HG03095 (cell line): ENCODE data around the gene BEST4.
"Not testable (repeated sequence)": the region's sequence is repeated elsewhere in the genome, so short reads cannot be mapped to it uniquely, and the experiment has no call there.

Experiments
- ATAC-seq: cut with Tn5 transposase; IDR thresholded peaks from one replicate; pipeline ENCODE4 v1.9.1; 2021; ENCODE audit warnings: moderate library complexity; ENCODE audit not compliant: unreplicated experiment

The BEST4 gene

DNA sequence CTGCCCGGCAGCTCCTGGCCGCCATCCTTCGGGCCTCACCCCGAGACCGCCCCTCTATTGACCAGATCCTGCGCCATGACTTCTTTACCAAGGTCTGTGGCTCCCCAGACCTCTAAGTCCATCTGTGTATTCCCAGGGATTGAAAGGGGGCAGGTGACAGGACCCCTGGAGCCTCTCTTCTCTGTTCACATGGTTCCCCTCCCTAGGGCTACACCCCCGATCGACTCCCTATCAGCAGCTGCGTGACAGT, 15.0 kb upstream of the BEST4 start:
- ATAC-seq = no peak

DNA sequence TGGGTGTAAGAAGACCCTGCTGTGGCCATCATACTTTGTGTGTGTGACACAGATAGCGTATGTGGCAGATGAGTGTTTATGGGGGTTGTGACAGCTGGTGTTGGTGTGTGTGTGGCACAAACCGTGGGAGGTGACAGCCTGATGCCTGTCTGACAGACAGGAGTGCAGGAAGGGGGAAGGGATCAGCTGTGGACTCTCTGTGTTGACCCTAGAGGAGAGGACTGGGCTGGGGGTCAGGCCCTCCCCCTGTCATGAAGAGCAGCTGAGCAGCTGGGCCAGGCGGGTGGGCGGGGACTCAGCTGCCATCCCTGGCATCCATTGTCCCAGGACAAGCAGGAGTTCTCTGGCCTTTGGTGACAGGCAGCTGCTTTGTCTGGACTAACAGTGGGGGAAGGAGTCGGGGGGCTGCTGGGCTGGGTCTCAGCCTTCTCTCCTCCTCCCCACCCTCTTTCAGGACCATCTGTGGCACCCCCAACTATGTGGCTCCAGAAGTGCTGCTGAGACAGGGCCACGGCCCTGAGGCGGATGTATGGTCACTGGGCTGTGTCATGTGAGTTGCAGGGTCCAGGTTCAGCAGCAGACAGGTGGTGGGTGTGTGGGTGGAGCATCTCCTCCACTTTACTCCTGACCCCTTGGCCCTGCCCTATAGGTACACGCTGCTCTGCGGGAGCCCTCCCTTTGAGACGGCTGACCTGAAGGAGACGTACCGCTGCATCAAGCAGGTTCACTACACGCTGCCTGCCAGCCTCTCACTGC, 14.5 kb upstream of the BEST4 start:
- ATAC-seq = no peak

DNA sequence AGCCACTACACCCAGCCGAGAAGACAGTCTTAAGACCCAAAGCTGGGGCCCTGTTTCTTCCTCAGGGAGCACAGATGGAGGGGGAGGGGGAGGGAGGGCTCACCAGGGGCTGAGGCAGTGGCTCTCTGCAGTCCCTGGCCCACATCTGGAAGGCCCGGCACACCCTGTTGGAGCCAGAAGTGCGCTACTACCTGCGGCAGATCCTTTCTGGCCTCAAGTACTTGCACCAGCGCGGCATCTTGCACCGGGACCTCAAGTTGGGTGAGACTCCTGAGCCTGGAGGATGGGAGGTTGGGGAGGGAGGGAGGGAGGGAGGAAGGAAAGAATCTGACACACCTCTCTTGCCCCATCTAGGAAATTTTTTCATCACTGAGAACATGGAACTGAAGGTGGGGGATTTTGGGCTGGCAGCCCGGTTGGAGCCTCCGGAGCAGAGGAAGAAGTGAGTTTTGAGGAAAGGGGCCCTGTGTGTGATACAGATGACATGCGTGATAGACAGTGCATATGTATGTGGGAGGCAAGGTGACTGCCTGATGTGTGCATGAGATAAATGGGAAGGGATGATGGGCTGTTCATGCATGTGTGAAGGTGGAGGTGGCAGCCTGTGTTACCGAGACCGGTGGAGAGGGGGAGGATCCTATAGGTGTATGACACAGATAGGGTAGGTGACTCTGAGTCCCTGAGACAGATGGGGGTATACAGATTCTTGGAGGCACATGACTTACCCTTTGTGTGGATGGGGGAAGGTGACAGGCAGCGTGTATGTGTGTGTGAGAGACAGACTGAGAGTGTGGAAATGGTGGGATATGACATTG, 13.7 kb upstream of the BEST4 start:
- no peak for ATAC-seq

DNA sequence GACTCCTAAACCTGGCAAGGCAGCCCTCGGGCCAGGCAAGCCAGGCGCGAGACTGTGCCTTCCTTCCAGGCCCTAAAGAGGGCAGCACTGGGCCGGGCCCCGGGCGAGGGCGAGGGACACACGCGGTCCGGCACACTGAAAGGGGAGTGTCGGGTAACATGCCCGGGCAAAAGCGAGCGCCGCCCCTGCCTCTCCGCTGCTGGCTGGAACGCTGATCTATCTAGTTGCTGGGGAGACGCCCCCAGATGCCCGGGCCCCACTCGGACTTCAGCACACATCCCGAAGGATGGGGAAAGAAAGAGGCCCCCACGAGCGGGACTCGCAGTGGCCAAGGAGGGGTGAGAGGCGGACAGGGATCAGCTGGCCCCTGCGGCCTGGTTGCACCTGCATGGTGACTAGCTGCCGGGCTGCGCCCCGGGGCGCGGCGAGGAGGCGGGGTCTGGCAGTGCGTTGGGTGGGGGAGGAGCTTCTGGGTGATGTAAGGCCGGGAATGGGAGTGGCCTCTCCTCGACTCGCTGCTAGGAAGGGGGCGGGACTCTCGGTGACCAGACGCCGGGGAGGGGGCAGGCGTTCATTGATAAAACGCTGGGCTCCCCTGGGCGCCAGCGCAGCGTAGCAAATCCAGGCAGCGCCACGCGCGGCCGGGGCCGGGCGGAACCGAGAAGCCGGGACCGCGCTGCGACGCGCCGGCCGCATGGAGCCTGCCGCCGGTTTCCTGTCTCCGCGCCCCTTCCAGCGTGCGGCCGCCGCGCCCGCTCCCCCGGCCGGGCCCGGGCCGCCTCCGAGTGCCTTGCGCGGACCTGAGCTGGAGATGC, 12.0 kb upstream of the BEST4 start, which contains the start of gene PLK3:
Gene PLK3, plus strand, starts transcription at position 608 of the 815 bp plus-strand sequence. Its CDS starts 87 bp downstream, at position 695.
- ATAC-seq = peak; percentile 80

DNA sequence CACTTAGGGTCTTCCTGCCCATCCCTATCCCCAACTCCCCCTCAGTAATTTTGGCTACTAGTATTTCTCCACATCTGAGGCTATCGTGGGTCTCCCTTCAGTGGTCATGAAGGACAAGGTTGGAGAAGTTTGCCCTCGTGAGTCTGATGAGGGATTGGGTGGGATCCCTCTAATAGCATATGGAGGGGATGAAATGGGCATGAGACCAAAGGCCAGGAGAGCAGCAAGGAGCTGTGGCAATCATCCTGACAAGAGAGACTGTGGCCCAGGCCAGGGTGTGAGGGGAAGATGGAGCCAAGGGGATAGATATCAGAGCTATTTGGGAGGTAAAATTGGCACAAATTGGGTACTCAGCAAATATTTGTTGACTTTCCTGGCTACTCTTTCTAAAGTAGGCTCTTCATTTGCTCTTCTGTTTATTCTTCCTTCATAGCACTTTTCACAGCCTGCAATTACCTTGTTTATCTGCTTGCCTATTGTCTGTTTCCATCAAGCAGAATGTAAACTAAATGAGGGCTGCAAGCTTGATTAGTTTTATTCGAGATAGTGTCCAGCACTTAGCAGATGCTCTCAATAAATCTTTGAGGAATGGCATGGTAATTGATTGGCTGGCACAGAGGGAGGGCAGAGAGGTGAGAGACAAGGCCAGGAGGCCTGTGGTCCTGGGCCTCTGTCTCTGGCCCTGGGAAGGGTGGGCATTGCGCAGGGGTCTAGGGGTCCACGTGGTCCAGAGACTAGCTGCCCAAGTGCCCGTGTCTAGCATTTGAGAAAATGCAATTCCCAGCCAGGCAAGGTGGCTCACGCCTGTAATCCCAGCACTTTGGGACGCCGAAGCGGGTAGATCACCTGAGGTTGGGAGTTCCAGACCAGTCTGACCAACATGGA, 10.8 kb upstream of the BEST4 start:
- no peak for ATAC-seq

DNA sequence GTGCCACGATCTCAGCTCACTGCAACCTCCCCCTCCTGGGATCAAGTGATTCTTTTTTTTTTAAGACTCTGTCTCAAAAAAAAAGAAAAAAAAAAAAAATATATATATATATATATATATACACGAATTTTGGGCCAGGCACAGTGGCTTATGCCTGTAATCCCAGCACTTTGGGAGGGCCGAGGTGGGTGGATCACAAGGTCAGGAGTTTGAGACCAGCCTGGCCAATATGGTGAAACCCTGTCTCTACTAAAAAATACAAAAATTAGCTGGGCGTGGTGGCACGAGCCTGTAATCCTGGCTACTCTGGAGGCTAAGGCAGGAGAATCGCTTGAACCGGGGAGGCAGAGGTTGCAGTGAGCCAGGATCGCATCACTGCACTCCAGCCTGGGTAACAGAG, 9.9 kb upstream of the BEST4 start:
- ATAC-seq = not testable (repeated sequence)

DNA sequence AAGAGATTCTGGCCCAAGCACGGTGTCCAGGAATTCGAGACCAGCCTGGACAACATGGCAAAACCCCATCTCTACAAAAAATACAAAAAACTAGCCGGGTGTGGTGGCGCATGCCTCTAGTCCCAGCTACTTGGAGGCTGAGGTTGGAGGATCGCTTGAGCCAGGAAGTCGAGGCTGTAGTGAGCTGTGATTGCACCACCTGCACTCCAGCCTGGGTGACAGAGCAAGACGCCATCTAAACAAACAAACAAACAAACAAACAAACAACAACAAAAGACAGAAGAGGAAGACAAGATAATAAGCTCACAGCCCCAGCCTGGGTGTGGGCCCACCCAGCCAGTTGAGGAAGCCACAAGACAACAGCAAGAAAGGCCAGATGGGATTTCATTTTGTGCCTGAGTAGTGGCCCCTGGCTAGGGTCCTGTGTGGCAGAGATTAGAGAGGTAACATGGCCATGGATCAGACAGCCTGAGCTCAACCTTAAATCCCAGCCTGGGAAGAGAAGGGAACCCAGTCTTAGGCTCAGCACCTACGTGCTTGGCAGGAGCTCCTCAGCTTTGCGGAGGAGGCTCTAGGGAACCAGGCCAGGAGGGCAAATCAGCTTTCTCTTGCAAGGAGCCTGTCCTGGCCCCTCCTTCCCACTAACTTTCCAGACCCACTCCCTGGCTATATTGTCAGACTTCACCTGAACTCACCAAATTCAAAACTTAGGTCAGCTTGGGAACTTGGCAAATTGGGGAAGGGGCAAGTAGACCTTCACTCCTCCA, 4.9 kb upstream of the BEST4 start:
- ATAC-seq = no peak

DNA sequence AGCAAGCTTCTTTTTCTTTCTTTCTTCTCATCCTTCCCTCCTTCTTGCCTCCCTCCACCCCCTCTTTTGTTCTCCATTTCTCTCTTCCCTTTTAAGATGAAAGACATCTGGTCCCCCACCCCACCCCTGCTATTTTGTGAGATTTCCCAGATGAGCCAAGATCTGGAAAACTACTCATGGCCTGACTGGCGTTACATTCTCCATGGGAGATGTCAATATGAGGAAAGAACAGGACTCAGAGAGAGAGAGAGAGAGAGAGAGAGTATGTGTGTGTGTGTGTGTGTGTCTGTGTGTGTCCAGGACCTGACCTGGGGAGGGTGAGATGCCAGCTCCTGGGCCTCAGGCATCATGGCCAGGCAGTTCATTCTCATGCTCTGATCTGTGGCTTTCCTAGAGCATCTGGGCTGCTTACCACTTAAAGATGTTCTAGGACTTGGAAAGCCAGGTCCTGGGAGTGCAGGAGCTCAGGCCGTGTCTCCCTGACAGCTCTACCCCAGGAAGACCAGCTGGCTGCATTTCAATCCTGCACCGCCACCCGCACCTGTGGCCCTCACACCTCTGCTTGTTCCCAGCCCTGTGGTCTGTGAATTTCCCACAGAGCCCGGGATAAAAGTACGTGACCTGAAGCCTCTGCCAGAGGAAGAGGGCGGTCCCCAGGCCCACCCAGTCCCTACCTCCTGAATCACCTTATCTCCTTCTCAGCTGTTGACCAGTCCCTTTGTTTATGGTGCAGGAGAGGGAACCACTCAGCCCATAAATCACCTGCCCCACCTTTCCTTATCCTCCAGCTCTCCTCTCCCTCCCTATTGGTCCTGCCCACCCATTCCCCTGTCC, 3.2 kb upstream of the BEST4 start:
- ATAC-seq = no peak

DNA sequence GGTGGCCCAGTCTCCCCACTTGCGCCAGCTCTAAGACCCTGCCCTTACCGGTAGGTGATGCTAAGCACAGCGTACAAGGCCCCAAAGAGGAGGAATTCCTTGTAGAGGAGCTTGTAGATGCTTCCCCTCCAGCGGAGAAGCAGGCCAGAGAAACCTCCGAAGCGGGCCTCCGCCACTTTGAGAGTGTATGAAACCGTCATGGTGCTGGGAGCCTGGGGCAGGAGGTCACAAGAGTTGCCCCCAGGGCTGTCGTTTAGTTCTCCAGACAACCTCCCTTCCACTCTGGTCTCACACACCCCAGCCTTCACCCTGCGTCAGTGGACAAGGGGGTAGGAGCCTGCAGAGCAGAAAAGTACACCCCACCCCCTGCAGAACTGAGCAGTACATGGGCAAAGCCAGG, 464 bp downstream of the BEST4 start:
- no peak for ATAC-seq

DNA sequence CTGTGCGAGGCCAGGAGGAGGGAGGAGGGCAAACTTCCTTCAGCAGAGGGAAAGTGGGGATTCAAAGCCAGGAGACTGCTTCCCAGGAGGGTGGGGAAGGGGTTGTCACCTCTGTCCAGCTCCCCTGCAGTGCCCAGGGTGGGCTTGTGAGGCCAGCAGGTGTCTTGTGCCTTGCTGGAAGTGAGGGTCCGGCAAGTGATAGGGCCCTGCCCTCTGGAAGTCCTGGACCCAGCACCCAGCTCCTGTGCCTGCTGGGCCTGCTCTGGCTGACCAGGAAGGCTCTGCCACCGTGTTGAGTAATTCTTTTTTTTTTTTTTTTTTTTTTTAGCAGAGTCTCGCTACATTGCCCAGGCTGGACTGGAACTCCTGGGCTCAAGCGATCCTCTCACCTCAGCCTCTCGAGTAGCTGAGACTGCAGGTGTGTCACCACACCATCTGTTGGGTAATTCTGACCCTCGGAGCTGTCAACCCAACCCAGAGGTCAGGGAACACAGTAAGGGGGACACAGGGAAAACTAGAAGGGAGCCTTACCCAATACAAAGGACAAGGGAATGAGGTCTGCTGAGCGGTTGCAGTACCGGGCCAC, 1.0 kb downstream of the BEST4 start:
- no peak for ATAC-seq

DNA sequence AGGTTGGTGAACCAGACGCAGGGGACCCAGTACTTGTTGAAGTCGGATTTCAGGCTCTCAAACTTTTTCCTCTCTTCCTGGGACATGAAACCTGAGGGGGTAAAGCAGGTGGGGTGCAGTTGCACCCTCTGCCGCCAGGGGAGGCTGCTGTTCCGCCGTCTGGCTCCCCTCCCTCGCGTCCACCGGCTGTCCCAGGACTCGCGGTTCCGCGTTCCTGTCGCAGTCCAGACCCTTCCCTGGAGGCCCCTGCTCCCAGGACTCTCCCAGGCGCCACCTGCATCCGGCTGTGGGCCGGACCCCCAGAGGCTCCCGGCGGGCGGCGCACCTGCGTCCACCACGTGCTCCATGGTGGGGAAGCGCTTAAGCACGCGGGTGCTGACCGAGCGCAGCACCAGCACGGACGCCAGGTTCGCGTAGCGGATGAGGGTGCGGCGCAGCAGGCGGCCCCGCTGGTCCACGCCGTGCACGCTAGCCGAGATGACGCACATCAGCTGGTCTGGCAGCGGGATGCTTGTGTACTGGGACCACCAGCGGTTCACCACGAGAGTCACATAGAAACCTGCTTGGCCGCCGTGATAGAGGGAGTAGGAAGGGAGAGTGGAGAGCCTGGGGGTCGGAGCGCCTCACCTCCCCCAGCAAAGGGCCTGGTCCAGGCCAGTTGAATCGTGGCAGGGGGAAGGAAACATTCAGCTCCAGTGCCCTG, 1.7 kb downstream of the BEST4 start:
- peak; percentile 48 for ATAC-seq

DNA sequence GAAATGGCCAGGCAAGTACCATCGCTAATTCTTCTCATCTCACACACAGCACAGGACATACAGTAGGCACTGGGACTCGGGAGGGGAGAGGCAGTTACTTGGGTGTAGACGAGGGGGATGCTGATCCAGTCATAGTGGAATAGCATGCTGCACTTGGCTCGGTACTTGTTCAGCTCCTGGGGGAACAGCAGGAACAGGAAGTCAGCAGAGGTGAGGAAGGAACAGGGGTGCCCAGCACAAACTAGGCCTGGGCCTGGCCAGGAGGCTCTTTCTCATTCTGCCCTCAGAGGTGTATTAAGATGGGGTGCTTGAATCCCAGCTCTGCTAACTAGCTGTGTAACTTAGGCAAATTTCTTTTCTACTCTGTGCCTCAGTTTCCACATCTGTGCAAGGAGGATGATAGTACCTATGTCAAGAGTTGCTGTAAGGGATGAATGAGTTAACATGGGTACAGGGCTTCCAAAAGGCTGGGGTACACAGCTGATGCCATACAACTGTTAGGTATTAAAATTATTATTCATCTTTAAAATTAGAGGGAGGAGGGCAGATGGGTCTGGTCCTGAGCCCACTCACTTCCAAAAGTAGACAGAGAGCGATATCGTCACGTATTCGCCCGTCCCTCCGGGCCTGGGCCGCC, 2.4 kb downstream of the BEST4 start:
- ATAC-seq = no peak

DNA sequence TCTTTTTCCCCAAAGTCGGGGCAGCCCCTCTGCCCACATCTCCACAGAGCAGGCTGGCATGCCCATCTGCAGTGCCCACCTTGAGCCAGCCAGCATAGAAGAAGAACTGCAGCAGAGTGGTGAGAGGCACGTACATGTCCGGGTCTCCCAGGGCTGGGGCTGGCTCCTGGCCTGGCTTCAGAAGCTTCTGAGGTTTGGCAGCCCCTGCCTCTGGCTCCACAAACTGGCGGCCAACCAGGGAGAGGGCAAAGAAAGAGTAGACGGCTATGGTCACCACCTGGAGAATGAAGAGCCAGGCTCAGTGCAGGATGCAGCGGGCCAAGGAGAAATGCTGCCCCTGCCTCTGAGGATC, 3.0 kb downstream of the BEST4 start:
- ATAC-seq = no peak

DNA sequence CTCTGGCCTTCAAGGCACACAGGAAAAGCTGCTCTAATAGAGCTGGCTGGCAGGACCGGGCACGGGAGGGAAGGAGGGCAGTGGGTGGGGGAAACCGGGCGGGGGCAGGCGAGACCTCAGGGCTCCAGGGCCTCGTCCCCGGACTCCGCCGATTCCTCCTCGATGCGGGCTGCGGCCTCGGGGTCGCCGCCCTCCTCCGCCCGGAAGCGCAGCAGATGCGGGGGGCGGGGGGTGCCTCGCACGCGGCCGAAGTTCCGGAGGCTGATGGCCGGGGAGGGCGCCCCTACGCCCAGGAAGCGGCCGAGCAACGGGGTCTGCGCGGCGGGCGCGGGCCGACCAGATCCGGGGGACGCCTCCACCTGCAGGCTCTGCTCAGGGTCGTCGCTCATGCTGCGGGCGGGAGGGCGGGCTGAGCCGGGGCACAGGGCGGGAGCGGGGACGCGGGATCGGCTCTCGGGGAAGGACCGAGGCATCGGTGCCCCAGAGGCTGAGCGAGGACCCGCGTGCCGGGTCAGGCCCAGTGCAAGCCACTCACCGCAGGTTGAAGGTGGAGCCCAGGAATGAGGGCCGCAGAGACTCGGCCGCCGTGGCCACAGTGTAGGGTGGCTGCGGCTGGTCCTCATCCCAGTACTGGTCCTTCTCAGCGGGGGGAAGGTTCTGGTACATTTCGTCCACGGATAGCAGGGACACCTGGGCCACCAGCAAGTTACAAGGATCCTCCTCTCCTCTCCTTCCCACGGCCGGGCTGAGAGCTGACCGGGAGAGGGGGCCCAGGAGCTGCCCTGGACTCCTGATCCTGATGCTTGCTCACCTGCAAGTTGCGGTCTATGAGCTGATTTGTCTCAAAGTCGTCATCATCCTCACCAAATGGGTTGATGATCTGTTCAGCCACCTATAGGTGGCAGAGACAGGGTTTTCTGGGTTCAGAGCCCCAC, 3.6 kb downstream of the BEST4 start:
- no peak for ATAC-seq

DNA sequence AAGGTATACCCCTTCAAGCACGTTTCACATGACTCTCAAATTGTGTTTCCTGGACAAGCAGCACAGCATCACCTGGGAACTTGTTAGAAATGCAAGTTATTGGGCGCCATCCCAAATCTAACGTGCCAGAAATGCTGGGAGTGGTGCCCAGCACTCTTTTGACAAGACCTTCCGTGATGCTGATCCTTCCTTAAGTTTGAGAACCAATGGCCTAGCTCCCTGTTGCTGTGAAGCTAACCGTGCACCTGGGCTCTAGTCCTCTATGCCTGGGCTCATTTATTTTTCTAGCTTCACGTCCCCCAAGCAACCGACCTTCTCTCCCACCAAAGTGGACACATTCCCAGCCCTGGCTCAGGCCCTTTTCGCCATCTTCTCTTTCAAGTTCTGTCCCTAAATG, 4.3 kb downstream of the BEST4 start:
- no peak for ATAC-seq

DNA sequence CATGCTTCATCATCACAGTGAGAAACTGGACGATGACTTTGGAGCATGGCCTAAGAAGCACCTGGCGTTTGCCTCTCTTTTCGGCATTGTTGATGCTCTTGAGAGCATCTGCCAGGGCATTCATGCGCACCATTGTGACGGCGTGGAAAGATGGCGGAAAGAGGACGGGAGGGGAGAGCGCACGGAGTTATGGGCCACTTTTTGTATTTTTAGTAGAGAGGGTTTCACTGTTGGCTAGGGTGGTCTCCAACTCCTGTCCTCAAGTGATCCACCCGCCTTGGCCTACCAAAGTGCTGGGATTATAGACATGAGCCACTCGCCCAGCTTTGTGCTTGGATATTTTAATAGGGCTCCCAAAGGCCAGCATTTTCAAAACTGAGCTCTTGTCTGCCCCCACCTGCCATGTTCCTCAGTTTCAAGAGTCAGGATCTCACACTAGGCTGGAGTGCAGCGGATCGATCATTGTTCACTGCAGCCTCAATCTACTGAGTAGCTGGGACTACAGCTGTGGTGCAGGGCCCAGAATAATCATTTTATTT, 7.3 kb downstream of the BEST4 start:
- no peak for ATAC-seq
